GM19395 (cell line): ENCODE data around the gene SPATA25.
"Not testable (repeated sequence)": the region's sequence is repeated elsewhere in the genome, so short reads cannot be mapped to it uniquely, and the experiment has no call there.

Experiments
- ATAC-seq: cut with Tn5 transposase; IDR thresholded peaks from one replicate; pipeline ENCODE4 v1.9.1; 2021; ENCODE audit warnings: mild to moderate bottlenecking, moderate library complexity; ENCODE audit not compliant: unreplicated experiment

The SPATA25 gene

DNA sequence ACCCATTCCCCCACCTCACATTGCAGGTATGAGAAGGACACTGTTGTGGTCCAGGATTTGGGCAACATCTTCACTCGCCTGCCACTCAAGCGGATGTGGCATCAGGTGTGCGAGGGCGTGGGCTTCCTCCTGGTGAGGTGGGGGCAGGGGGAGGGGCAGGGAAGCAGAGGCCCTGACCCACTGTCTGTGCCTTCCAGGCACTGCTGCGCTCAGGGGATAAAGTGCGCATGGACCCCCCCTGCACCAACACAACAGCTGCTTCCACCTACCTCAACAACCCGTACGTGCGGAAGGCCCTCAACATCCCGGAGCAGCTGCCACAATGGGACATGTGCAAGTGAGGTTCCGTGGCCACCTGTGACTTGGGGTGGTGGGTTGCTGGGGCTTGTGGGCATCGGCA, 7.4 kb upstream of the SPATA25 start:
- ATAC-seq: no peak

DNA sequence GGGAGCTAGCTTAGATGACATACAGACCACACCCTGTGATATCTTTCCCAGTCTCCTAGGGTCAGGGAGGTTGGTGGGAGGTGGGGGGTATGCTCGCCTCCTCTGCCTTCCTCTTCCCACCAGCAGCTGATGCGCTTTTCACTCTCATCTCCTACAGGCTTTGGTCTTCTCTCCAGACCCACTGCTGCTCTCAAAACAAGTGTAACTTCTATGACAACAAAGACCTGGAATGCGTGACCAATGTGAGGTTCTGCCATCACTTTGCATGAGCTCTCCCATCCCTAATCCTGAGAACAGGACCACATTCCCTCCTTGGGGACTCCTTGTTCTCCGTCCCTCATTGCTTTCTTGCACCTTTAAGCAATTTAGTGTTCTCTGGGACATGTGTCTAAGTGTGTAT, 6.4 kb upstream of the SPATA25 start:
- ATAC-seq: no peak

DNA sequence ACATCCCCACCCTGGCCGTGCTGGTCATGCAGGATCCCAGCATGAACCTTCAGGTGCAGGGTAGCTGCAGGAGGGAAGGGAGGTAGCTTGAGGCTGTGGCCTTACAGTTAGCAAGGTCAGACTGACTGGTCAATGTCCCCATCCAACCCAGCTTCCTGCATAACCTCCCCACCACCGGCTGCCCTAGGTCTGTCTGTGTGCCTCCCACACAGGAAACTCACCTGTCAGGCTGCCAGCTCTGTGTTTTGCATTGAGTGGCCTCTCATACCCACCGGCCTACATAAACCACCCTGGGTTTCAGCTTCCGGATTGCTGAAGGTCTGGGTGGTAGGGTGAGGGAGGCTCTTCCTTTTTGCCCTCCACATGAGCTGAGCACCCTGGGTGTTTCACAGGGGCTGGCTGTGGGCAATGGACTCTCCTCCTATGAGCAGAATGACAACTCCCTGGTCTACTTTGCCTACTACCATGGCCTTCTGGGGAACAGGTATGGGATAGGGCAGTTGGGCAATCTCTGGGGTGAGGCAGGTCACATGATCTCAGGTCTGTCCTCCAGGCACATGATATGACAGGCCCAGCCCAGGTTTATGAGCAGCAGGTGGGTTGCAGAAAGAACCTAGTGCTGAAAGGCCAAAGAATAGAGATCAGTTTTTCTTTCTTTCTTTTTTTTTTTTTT, 5.5 kb upstream of the SPATA25 start:
- ATAC-seq: no peak

DNA sequence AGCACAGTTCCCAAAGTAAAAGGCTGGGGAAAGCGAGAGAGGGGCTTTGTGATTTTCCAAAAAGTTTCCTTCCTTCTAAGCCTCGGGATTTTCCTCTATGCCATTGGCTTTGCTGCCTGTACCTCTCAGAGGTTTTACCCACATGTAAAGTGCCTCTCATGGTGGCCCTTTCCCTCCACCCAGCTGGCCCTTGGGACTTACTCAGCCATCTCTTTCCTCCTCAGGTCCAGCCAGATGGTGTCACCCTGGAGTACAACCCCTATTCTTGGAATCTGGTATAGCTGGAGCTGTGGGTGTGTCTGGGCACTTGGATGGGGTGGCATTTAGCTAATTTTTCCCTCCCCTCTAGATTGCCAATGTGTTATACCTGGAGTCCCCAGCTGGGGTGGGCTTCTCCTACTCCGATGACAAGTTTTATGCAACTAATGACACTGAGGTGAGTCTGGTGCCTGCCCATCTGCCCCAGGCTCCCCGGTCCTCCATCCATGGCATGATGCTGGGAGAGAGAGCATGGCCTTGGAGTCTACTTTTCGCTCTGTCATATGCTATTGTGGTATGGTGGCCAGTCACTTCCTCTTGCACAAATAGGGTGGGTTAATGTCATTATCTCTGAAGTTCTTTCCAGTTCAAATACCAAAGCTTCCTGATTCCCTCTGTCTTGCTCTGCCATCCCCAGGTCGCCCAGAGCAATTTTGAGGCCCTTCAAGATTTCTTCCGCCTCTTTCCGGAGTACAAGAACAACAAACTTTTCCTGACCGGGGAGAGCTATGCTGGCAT, 4.8 kb upstream of the SPATA25 start:
- ATAC-seq: no peak

DNA sequence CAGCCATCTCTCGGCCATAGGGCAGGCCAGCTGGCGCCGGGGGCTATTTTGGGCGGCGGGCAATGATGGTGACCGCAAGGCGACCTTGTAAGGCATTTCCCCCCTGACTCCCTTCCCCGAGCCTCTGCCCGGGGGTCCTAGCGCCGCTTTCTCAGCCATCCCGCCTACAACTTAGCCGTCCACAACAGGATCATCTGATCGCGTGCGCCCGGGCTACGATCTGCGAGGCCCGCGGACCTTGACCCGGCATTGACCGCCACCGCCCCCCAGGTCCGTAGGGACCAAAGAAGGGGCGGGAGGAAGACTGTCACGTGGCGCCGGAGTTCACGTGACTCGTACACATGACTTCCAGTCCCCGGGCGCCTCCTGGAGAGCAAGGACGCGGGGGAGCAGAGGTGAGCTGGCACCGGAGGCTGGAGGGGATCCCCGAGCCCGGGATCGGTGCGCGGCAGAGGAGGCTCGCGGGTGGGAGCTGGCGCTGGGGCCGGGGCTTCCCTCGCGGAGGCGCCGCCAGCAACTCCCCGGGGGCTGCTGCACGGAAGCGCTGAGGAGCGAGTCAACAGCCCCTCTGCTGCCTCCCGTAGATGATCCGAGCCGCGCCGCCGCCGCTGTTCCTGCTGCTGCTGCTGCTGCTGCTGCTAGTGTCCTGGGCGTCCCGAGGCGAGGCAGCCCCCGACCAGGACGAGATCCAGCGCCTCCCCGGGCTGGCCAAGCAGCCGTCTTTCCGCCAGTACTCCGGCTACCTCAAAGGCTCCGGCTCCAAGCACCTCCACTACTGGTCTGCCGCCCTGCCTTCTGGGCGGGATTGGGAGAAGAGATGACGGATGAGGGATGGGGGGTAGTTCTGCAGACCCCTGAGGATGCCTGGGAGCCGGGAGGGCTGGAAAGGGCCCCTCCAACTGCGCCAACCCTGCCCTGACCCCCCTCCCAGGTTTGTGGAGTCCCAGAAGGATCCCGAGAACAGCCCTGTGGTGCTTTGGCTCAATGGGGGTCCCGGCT, 3.9 kb upstream of the SPATA25 start, which contains the start of the genes CTSA and NEURL2:
TSS of gene CTSA (plus strand) at position 351 of the 999 bp plus-strand sequence. CDS start at position 585, 234 bp downstream.
TSS of gene NEURL2 (minus strand) at position 224 of the 999 bp plus-strand sequence. CDS start at position 7, 217 bp downstream.
- peak; percentile 86 for ATAC-seq

DNA sequence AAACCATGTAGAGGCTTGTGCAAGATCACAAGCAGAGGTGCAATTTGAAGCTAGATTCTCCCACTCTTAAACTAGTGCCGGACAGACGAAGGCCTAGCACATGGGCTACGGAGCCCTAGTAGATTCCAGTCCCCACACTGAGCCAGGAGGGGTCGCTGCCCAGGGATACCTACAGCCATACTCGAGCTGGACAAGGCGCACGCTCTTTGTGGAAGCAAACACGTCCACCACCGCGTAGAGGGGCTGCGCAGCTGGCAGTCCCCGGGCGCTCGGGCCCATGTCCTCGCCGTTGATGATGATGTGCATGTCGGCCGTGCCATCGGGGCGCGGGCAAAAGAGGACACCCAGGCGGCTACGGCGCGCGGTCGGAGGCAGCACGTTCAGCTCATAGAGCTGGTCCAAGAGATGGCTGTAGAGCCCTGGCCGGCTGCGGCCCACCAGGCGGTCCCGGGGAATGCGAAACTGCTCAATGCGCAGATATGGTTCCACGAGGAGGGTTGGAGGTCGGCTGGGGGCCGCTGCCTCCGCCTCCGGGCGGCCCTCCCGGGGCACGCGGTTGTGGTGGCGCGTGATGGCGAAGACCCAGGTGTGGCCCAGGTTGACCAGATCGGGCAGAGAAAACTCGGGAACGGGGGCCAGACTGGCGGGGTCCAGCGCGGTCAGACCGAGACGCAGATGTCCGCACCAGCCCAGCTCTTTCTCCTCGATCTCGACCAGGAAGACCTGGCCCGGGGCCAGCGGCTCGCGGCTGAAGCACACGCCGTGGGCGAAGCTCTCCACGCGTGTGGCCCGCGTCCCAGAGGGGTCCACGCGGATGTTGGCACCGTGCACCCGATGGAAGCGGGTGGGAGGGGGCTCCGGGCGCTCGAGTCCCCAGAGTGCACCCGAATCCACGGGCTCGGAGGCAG, 2.9 kb upstream of the SPATA25 start:
- ATAC-seq: no peak

DNA sequence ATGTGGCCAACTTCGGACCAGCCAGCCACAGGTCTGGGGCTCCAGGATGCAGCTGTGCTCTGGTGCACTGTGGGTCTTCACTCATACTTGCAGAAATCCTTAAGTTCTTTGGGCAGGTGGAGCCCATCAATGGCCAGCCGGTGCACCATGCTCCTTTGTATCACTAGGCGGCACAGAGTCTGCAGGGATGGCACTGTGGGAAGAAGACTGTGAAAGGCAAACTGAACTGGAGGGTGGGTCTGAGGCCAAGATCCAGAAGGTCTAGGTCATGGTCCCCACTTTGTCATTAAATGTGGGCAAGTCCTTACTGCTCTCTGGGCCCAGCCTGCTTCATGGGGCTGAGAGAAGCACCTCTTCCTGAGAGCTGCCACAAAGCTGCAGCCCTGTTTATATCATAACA, 1.3 kb upstream of the SPATA25 start:
- no peak for ATAC-seq

DNA sequence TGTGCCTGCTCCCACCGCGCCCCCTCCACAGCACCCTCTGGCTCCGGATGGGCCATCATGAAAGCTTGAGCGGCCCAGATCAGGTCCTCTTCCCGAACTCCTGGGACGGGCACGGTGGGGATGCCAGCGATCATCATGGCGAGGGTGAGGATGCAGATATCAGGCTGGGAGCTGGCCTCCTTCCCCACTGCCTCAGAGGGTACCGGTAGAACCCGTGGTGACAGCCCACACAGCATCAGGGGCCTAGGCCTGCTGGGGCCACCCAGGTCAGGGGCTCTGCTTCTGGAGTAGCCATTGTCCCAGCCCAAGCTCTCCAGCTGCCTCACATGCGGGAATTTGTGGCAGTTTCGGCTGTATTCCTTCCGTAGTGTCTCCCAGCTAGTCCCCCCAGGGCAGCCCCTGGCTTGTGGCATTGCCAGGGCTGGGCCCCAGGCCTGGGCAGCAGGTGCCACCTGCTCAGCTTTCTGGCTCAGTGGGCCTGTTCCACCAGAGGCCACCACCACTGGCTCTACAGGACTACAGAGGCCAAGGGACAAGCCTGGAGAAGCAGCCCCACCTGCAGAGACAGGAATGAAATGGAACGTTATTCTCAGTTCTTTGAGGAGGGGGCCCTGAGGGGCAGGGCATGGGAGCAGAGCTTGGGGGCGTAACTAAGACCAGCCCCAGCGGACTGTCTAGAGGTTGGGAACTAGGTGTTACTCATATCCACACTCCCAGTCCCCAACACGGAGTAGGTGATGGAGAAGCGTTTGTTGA, 654 bp downstream of the SPATA25 start:
- no peak for ATAC-seq

DNA sequence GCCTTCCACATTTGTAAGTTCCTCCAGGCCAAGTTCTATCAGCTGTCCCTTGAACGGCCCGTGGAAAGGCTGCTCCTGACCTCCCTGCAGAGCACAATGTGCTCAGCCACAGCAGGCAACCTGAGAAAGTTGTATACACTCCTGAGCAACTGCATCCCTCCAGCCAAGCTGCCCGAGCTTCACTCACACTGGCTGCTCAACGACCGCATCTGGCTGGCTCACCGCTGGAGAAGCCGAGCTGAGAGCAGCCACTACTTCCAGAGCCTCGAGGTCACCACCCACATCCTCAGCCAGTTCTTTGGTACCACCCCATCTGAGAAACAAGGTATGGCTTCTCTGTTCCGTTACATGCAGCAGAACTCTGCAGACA, 4.3 kb downstream of the SPATA25 start:
- ATAC-seq: no peak

DNA sequence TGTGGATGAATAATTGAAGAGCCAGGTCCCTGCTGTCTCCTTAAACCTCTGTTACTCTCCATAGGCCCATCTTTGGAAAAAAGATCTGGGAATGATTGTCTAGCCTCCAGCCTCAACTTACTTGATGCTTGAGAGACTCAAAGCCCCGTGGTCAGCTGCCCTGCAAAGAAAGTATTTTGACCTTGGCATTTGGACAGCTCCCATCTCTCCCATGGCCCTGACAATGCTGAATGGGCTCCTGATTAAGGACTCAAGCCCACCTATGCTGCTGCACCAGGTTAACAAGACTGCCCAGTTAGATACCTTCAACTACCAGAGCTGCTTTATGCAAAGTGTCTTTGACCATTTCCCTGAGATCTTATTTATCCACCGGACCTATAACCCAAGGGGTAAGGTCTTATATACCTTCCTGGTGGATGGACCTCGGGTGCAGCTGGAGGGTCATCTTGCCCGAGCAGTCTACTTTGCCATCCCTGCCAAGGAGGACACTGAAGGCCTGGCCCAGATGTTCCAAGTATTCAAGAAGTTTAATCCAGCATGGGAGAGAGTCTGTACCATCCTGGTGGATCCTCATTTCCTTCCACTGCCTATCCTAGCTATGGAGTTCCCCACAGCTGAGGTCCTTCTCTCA, 4.8 kb downstream of the SPATA25 start:
- no peak for ATAC-seq

DNA sequence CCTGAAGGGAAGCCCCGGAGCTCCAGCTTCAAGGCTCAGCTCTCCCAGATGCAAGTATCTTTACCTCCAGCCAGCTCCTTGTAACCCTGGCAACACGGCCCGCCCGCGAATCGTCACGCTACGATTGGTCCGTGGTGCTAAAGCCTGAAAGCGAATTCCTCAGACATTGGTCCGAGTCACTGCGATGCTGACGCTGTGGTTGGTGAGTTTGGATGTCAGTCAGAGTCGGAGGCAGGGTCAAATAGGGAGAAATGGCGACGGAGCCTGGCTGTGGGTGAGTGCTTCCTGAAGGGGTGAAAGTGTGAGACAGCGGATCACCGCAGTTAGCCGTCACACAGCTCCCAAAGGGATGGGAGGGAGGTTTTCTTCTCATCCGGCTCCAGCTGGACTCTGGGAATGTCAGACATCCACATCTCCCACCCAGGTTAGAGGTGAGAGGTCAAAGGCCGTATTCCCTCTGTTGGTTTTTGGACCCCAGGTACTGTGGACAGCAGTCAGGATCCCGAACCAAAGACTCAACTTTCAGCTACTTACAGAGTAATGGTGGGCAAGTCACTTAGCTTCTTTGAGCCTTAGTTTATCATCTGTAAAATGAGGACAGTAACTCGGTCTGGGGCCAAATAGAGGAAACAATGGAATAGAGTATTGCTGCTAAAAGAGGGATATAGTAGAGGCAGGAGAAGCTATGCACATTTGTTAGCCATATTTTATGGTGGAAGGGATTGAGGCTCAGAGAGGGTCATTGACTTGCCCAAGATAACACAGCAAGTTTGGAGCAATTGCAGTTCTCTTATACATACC, 6.2 kb downstream of the SPATA25 start, which contains the start of gene ZSWIM1:
TSS of gene ZSWIM1 (plus strand) at position 240 of the 801 bp plus-strand sequence. CDS start 1,366 bp downstream, outside the sequence.
- peak; percentile 95 for ATAC-seq

DNA sequence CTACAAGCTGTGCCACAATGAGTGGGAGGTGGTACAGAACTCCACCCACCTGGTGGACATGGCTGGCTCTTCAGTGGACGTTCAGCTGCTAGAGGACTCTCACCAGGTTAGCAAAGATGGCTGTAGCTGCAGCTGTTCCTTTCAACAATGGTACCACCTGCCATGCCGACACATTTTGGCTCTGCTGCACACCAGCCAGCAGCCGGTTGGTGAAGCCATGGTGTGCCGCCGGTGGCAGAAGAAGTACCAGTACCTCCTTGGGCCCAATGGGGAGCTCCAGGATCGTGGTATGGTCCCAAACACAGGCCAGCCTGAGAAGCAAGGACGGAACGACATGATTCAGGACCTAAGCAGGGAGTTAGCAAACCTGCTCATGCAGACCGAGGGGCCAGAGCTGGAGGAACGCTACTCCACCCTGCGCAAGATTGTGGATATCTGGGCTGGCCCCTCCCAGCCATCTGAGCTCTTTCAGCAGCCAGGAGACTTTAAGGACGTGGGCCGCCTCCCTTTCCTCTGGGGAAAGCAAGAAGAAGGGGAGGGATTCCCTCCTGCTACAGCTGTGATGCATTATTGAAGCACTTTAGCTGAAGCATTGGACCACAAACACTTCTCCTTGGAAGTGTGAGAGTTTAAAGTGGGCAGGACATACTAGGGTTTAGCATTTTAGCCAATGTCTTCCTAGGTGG, 9.2 kb downstream of the SPATA25 start:
- no peak for ATAC-seq

DNA sequence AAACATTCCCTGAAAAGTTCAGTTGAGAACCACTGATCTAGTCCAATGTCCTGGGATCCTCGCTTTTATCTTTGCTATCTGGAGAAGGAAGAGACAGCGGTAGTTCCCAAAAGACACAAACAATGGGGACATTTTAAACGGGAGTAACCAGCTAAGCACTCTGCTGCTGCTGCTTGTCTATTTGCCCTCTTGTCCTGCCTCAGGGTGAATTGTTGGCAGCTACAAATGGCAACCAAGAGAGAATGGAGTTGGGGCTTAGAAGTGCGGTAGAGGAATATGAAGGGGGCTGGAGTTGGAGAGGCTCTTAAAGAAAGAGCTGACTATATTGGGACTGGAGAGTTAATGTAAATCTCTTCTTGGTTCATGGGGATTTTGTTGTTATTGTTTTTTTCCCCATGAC, 12.8 kb downstream of the SPATA25 start:
- no peak for ATAC-seq

DNA sequence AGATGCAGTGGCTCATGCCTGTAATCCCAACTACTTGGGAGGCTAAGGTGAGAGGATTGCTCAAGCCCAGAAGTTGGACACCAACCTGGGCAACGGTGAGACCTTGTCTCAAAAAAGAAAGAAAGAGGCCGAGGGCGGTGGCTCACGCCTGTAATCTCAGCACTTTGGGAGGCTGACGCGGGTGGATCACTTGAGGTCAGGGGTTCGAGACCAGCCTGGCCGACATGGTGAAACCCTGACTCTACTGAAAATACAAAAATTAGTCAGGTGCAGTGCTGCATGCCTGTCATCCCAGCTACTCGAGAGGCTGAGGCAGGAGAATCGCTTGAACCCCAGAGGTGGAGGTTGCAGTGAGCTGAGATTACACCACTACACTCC, 13.3 kb downstream of the SPATA25 start:
- not testable (repeated sequence) for ATAC-seq

DNA sequence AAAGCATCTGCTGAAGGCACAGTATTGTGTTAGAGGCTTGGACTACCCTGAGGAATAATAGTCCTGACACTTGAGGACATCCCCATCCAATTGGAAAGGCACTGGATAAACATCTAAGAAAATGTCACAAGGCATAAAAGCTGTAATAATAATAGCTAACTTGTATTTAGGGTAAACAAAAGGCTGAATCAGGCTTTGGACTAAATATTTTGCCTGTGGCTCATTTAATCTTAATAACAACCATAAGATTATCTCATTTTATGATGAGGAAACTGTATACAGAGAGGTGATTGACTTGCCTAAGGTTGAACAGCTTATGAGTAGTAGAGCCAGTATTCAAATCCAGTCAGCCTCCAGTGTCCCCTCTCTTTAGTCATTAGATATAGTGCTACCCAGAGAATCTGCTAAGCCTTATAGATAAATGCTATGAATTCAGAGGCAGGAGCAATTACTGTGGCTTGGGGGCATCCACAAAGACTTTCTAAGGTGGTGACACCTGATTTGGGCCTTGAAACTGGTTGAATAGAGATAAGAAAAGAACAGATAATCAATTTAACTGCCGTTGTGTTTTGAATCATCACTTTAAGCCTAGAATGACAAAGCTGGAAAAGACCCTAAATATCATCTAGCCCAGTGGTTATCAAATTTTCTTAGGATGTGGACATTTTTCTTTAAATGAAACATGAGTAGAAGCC, 13.9 kb downstream of the SPATA25 start:
- no peak for ATAC-seq

DNA sequence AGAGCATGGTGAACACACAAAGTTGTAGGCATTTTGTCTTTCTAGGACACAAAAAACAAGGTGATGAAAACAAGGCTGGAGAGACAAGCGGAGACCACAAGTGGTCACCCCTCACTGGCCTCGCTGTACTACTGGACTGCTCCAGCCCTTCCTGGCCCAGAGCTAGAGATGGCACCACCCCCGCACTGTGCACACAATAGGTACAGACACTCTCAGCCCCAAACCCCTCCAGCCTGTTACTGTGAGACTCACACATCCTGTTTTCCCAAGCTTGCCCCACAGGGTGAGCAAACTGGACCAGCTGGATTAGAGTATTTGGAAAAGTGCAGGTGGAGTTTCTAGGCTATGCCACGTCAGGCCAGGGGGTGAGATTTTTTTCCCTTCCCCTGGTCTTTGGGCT, 14.8 kb downstream of the SPATA25 start:
- ATAC-seq: no peak

DNA sequence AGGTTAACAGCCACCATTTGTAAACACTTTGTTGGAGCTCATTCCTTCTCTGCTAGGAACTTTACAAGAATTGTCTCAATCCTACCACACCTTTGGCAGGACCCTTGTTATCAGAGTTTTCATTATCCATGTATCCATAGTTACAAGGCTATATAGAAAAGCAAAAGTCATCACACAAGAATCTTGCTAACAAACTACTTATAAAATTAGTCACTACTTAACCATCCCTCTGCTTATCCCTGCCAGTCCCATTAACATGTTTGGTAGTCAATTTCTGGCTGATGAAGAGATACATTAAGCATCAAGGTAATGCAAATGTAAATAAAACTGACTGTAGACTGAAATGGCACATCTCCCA, 19.6 kb downstream of the SPATA25 start:
- no peak for ATAC-seq
